NCI-H146 (cell line): ENCODE data around the gene MGAT4C.

Experiments used
- DNase-seq: peaks from one replicate; lab custom pipeline; 2025; lab: John Stamatoyannopoulos, UW

The MGAT4C gene

DNA sequence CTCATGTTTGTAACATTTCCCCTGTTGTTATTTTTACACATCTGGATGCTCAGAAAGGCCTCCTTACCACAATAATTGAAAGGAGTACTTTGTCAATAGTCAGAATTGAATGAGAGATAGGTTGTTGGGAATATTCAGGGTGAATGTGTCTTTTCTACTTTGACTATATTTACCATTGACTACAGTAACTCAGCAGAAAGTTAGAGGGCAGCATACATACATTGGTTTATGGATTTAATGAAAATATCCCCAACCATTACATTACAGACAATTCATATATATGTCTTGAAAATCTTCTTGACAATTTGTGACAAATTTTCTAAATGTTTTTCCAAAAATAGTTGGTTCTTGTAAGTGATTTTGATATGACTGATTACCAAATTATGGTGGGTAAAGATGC lies 284.4 kb downstream of the MGAT4C start:
- DNase-seq, result no peak

DNA sequence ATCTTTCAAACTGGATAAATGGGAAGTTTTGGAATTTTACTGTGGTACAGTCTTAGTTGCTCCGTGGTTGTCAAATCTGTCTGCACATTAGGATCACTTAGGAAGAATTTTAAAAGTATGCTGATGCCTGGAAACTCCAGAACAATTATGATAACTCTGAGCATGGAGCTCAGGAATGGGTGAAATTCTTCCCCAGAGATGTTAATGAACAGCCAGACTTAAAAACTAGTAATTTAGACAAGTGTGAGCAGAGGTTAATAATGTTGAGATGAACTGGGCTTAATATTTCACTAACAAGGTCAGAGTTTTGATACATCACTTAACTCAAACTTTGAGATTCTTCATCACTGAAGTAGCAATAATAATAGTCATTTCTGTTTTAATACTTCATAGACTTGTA lies 287.6 kb downstream of the MGAT4C start:
- no peak for DNase-seq

DNA sequence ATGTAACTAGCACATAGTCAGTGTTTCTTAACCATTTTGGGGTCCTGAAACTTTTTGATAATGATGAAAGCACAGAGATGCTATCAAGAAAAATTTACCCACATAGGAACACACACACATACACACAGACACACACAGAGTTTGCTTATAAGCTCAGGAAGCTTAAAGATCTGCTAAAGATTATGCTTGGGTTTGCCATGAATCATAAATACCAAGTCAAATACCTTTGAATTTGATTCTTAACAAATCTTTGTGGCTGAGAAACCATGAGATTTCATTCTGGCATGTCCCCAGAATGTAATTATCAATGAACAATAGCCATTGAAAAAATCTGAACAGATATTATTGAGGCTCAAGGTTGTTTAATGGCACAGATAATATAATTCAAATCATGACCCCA lies 292.9 kb downstream of the MGAT4C start:
- peak; percentile 14 for DNase-seq

DNA sequence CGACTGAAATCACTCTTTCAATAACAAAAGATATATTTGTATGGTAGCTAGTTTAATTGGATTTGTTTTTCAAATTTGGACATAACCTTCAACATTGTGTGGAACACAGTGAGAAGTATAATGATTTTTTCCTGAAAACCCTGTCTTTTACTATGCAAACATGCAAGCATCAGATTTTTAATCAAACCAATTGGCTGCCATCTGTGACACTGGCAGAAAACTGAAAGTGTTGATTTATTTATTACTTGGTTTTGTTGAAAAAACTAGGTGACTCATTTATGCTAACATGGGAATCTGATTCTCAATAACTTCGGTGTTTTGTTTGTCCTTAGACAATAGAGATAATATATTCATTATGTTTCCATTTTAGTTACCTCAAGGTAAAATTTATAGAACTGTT lies 300.1 kb downstream of the MGAT4C start:
- DNase-seq, result peak; percentile 19

DNA sequence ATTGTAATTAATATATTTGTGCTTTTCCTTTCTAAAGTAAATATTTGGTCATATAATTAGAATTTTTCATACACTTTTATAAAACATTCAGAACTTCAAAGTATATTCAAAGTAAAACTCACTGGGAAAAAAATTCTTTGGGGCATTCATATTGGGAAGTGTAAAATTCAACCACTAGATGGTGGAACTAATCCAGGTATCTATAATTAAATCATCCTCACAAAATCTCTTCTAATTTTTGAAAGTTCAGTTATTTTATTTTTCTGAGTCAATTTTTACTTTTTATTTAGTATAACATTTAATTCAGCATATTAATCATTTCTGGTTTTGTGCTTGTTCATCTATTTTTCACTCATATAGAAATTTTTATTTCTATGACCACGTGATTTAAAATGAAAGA lies 301.1 kb downstream of the MGAT4C start:
- peak; percentile 21 for DNase-seq

DNA sequence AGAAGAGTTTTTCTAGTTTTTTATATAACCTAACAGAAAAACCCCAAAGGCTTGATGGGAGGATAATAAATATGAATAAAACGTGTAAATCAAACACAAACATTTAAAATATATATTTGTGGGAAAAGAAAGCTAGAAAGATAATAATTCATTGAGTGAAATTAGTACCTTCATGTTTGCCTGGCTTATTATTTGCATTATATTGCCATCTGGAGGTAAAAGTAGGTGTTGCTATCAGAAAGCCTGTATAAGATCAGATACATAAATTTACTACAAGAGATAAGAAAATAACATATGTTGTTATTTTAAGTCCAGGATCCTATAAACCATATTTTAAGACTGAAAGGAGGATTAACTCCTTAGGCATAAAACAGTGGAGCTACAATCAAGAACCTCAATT lies 304.4 kb downstream of the MGAT4C start:
- peak; percentile 7 for DNase-seq

DNA sequence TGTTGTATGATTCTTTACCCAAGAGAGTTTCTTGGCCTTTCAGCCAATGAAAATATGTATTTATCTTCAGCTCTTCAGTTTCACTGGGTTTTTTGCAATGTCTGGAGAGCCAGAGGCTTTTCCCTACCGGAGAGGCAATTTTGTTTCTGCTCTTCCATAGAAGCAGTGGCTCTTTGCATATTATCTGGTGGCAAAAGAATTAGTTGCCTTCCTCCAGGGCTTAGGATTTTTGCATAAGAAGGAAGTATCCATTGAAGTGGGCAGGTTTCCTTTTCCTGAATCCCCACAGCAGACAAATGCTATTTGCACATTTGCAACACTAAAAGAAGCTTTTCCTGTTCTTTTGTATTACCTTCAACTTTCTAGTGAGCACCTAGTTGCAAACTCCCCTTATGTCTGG lies 306.9 kb downstream of the MGAT4C start:
- no peak for DNase-seq

DNA sequence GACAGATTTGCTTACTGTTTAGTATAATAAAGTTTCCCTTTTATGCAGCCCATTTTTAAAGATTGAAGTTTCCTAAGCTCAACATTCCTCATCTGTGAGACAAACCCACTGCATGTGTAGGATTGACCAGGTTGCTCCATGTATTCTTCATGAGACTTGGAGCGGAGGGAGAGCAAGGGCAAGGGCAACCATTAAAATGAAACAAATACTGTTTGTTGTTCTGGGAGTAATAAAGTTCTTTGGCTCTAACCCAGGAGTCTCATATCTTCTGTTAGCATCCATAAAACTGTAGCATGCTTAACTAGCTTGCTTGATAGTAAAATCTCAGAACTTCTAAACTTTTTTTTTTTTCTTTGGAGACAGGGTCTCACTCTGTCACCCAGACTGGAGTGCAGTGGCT lies 307.9 kb downstream of the MGAT4C start:
- DNase-seq, result no peak

DNA sequence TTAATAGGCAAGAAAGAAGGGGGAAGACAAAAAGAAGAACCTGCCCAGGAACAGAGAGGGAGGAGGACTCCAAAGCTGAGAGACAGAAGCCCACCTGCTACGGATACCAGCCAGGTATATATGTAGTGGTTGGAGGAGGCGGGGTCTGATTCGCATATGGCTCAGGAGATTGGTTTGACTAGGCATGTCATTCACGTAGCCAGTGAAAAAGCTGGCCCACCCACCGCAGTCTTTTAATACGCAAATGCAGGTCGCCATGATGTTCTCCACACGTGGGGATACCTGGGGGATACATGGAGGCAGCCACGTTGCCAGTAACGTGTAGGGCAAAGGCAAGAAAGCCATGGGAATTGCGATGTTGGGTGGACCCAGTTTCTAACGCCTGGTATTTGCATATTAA lies 308.9 kb downstream of the MGAT4C start:
- no peak for DNase-seq

DNA sequence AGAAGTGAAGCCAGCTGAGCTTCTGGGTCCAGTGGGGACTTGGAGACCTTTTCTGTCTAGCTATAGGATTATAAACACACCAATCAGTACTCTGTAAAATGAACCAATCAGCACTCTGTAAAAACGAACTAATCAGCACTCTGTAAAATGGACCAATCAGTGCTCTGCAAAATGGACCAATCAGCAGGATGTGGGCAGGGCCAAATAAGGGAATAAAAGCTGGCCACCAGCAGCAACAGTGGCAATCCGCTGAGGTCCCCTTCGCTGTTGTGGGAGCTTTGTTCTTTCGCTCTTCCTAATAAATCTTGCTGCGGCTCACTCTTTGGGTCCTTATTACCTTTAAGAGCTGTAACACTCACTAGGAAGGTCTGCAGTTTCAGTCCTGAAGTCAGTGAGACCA lies 309.8 kb downstream of the MGAT4C start:
- no peak for DNase-seq

DNA sequence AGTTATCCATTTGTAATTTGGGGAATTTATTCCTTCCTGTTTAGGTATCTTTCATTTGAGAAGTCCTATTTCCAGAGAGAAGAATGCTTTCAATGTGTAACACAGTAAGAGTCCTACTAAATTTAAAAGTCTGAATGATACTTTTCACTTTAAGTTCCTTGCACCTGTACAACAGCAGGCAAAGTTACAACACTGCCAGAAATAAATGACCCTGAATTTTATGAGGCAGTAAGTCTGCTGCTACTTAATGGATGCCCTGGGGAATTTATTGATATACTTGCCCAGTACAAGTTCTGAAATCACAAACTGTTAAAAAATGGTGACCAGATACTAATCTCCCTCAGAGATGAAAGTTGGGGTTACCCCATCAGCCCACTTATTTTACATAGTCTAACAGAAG lies 329.0 kb downstream of the MGAT4C start:
- DNase-seq, result no peak

DNA sequence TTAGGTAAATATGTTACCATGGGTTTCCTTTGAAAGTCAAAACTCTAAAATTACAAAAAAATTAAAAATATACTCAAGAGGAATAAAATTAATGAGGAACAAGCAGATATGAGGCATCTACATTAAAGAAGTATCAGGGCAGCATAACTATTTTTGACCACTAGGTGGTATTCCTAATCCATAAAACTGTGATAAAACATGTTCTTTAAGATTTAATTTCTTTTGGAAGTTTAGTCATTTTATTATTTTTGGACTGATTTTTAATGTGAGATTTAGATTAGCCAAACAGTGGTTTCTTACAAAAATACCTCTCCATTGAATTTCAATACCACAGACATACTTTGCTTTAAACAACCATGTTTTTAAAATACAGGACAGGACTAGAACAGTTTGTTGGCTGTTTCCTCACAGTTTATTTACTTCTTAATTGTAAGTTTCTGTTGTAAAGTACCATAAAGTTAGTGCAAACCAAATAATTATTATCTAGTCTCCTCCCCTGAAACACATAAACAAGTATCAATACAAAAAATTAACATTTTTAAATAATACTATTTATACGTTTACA lies 332.3 kb downstream of the MGAT4C start:
- peak; percentile 30 for DNase-seq

DNA sequence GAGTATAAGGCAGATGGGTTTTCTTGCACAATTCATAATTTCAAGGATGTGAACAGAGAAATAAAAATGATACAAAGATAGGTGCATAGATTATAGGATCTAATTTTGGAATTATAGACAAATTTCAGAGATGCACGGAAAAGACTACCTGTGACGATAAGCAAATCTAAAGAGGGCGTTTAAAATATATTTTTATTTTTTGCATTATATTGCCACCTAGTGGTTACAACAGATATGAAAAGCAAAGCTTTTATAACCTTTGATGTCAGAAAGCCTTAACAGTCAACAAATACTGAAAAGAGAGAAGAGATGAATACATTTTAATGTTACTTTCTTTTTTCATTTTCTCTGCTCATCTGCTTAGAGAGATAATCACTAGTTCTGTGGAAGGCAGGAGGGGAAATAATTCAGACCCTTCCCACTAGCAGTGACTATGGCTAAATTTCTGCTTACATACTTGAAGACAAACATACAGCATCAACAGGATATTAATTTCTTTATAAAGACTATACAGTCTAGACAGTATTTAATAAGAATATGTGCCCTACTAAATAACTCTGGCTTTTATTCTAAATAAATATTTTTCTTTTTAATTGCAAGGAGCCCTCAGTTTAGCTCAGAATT lies 335.8 kb downstream of the MGAT4C start:
- DNase-seq, result peak; percentile 40
